Uterus (tissue), 2 donors: Measurements from ENCODE around the gene MTARC2.

Source experiments
- CTCF ChIP-seq, 4 experiments: fragments of 200-600 bp in 2 of 4; fragments of 450-650 bp in 2 of 4; sonication (generic) in 2 of 4; IDR thresholded peaks; one replicate each; pipeline ENCODE4 v1.5.1; 2016 to 2019; ENCODE audit warnings: antibody characterized with exemption in 4 of 4, mild to moderate bottlenecking in 2 of 4, moderate library complexity in 1 of 4
- POLR2A ChIP-seq, 2 donors: fragments of 450-650 bp; IDR thresholded peaks; one replicate each; pipeline ENCODE4 v1.6.1; 2016; ENCODE audit warnings: antibody characterized with exemption in 2 of 2, mild to moderate bottlenecking in 1 of 2, moderate library complexity in 1 of 2

- TF ChIP-seq CTCF (IDR thresholded peaks at IDR 0.05) (no peak), POLR2A (IDR thresholded peaks at IDR 0.05) (no peak)
Measured at GRCh38 chr1:220833436-220833835, 85.3 kb downstream of the MTARC2 start.
